Measurements from ENCODE around the gene PLVAP.

The PLVAP gene

DNA sequence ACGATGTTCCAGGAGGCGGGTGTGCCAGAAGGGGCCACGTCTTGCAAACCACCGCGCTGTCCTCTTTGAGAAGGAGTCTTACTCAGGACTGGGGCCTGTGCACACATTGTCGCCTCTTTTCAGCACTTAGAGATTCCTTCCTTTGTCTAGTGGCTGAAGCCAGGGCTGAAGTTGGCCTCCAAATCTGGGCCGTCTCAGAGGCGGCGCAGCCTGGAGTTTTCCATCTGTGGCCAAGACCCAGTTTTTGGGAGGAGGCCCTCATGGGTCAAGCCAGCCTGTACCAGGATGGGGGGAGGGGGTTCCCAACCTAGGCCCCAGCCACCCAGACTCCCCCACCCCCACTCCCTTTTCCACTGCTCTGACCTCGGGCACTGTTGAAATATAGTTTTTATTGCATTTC lies 54.3 kb downstream of the PLVAP start:
- no peak overlapping the region for H4K8ac ChIP-seq (ENCODE audit: low read depth, low read length)
- no peak for DNase-seq
- H3K18ac ChIP-seq (ENCODE audit: low read length): no peak overlapping the region
- no peak overlapping the region for H4K5ac ChIP-seq (ENCODE audit: low read length)
- no peak overlapping the region for H3K4me2 ChIP-seq (ENCODE audit: low read length)
- no peak overlapping the region for H3K56ac ChIP-seq (ENCODE audit: low read length)
- H2BK15ac ChIP-seq (replicated peaks; ENCODE audit: low read depth): no peak overlapping the region
- no peaks in the 10 kb centered on the region for H3K79me2 ChIP-seq (ENCODE audit: control insufficient read depth, insufficient read depth, low read length)
- H3K79me1 ChIP-seq (ENCODE audit: low read length): no peaks in the 10 kb centered on the region
- no peak overlapping the region for H3K4ac ChIP-seq (ENCODE audit: low read depth, low read length)
- no peaks in the 10 kb centered on the region for H3K27me3 ChIP-seq (ENCODE audit: insufficient read depth, low read length, poor library complexity)
- no peak overlapping the region for H2BK5ac ChIP-seq (ENCODE audit: low read length)
- H3K36me3 ChIP-seq (ENCODE audit: control insufficient read depth, insufficient read depth, low read length): peaks cover 1% of the 10 kb centered on the region
- H3K23ac ChIP-seq (ENCODE audit: low read length): no peak overlapping the region
- H3K27ac ChIP-seq (ENCODE audit: low read depth, low read length): no peak overlapping the region
- H3K9ac ChIP-seq (ENCODE audit: low read length): no peak overlapping the region
- no peak overlapping the region for H2AK5ac ChIP-seq (ENCODE audit: low read length)
- no CpG with 5 or more reads among the region's 10 CpGs for WGBS (ENCODE audit: extremely low coverage, insufficient coverage, low lambda C conversion rate)
- H3K4me1 ChIP-seq (ENCODE audit: control insufficient read depth, low read depth, low read length): no peaks in the 10 kb centered on the region
- H2BK120ac ChIP-seq (ENCODE audit: low read depth, low read length): no peak overlapping the region
- no peak overlapping the region for H3K4me3 ChIP-seq (ENCODE audit: low read length)

DNA sequence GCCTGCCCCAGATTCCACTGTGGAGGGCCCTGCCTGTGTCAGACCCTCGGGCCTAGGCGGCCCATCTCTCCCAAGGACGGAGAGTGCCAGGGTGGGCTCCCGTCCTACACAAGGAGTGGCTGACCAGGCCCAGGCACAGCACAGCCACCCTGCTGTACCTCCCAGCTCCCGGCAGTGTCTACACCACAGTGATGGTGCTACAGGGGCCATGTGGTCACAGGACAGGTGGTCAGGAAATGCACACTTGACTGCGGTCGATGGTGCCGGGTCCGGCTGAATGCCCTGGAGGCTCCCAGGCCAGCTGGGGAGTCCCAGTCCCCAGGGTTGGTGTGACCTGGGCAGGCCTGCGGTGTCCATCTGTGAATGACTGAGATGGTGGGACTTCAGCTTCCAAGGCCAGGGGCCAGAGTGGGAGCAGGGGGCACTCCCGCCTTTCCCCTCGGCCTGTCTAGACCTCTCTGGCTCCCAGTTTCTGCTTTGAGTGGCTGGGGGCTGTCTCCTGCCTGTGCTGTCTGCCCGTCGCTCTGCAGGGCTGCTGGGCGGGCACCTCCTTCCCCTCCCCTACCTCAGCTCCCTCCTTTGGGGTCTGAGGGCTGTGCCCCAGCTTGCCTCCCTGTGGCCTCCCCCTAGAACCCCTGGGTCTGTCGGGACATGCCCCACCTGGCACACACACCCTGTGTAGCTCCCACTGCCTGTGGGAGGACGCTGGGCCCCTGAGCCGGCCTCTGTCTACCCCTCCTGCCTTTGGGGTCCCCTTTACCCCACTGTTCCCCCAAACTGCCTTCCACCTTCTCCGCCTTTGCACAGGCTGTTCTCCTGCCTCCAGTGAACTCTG lies 55.3 kb downstream of the PLVAP start:
- no peak overlapping the region for H4K5ac ChIP-seq (ENCODE audit: low read length)
- H3K4me3 ChIP-seq (ENCODE audit: low read length): no peak overlapping the region
- no peak overlapping the region for H3K18ac ChIP-seq (ENCODE audit: low read length)
- no peak for DNase-seq
- WGBS (ENCODE audit: extremely low coverage, insufficient coverage, low lambda C conversion rate): no CpG with 5 or more reads among the region's 19 CpGs
- H3K4me1 ChIP-seq (ENCODE audit: control insufficient read depth, low read depth, low read length): no peaks in the 10 kb centered on the region
- H3K27ac ChIP-seq (ENCODE audit: low read depth, low read length): no peak overlapping the region
- H4K8ac ChIP-seq (ENCODE audit: low read depth, low read length): no peak overlapping the region
- no peak overlapping the region for H3K56ac ChIP-seq (ENCODE audit: low read length)
- no peak overlapping the region for H2BK15ac ChIP-seq (replicated peaks; ENCODE audit: low read depth)
- no peaks in the 10 kb centered on the region for H3K79me2 ChIP-seq (ENCODE audit: control insufficient read depth, insufficient read depth, low read length)
- no peak overlapping the region for H3K4me2 ChIP-seq (ENCODE audit: low read length)
- no peak overlapping the region for H2AK5ac ChIP-seq (ENCODE audit: low read length)
- H2BK5ac ChIP-seq (ENCODE audit: low read length): no peak overlapping the region
- H3K4ac ChIP-seq (ENCODE audit: low read depth, low read length): no peak overlapping the region
- H3K9ac ChIP-seq (ENCODE audit: low read length): no peak overlapping the region
- peaks cover 1% of the 10 kb centered on the region for H3K36me3 ChIP-seq (ENCODE audit: control insufficient read depth, insufficient read depth, low read length)
- no peaks in the 10 kb centered on the region for H3K27me3 ChIP-seq (ENCODE audit: insufficient read depth, low read length, poor library complexity)
- no peaks in the 10 kb centered on the region for H3K79me1 ChIP-seq (ENCODE audit: low read length)
- H2BK120ac ChIP-seq (ENCODE audit: low read depth, low read length): no peak overlapping the region
- no peak overlapping the region for H3K23ac ChIP-seq (ENCODE audit: low read length)

DNA sequence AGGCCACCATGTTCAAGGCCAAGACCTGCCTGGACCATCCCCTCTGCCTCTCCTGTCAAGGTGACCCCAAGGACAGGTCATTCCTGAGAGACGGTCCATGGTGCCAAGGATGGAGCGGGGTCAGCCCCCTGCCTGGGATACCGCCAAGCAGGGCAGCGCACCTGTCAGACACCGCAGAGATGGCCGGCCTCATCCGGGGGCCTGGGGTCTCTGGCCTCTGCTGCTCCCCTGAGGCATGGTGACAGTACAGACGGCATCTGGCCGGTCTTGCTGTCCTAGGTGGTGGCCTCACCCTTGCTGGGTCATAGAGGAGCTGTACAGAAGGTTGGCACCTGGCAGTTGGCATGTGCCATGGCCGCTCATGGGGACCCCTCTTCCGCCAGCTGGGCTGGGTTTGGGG lies 56.7 kb downstream of the PLVAP start:
- H2BK5ac ChIP-seq (ENCODE audit: low read length): no peak overlapping the region
- no peak overlapping the region for H2BK15ac ChIP-seq (replicated peaks; ENCODE audit: low read depth)
- H3K9ac ChIP-seq (ENCODE audit: low read length): no peak overlapping the region
- H3K4me3 ChIP-seq (ENCODE audit: low read length): no peak overlapping the region
- no peaks in the 10 kb centered on the region for H3K4me1 ChIP-seq (ENCODE audit: control insufficient read depth, low read depth, low read length)
- peaks cover 4% of the 10 kb centered on the region for H3K36me3 ChIP-seq (ENCODE audit: control insufficient read depth, insufficient read depth, low read length)
- WGBS (ENCODE audit: extremely low coverage, insufficient coverage, low lambda C conversion rate): no CpG with 5 or more reads among the region's 11 CpGs
- H3K18ac ChIP-seq (ENCODE audit: low read length): no peak overlapping the region
- H3K27me3 ChIP-seq (ENCODE audit: insufficient read depth, low read length, poor library complexity): no peaks in the 10 kb centered on the region
- H4K8ac ChIP-seq (ENCODE audit: low read depth, low read length): no peak overlapping the region
- H3K23ac ChIP-seq (ENCODE audit: low read length): no peak overlapping the region
- H3K79me2 ChIP-seq (ENCODE audit: control insufficient read depth, insufficient read depth, low read length): no peaks in the 10 kb centered on the region
- no peak overlapping the region for H3K4ac ChIP-seq (ENCODE audit: low read depth, low read length)
- H3K4me2 ChIP-seq (ENCODE audit: low read length): no peak overlapping the region
- no peak overlapping the region for H2AK5ac ChIP-seq (ENCODE audit: low read length)
- H3K27ac ChIP-seq (ENCODE audit: low read depth, low read length): no peak overlapping the region
- H2BK120ac ChIP-seq (ENCODE audit: low read depth, low read length): no peak overlapping the region
- no peak overlapping the region for H3K56ac ChIP-seq (ENCODE audit: low read length)
- H3K79me1 ChIP-seq (ENCODE audit: low read length): no peaks in the 10 kb centered on the region
- H4K5ac ChIP-seq (ENCODE audit: low read length): no peak overlapping the region
- no peak for DNase-seq

- Histone ChIP-seq H3K4me1 (ENCODE audit: control insufficient read depth, low read depth, low read length) (no peaks in the 10 kb centered on the region), H3K18ac (ENCODE audit: low read length) (no peak overlapping the region), H3K27me3 (ENCODE audit: insufficient read depth, low read length, poor library complexity) (no peaks in the 10 kb centered on the region), H3K4me3 (ENCODE audit: low read length) (no peak overlapping the region), H3K9ac (ENCODE audit: low read length) (no peak overlapping the region), H2AK5ac (ENCODE audit: low read length) (no peak overlapping the region), H2BK120ac (ENCODE audit: low read depth, low read length) (no peak overlapping the region), H3K79me1 (ENCODE audit: low read length) (no peaks in the 10 kb centered on the region), H3K4ac (ENCODE audit: low read depth, low read length) (no peak overlapping the region), H3K79me2 (ENCODE audit: control insufficient read depth, insufficient read depth, low read length) (no peaks in the 10 kb centered on the region), H3K56ac (ENCODE audit: low read length) (no peak overlapping the region), H3K36me3 (ENCODE audit: control insufficient read depth, insufficient read depth, low read length) (peaks cover 5% of the 10 kb centered on the region), H2BK5ac (ENCODE audit: low read length) (no peak overlapping the region), H3K27ac (ENCODE audit: low read depth, low read length) (no peak overlapping the region), H4K8ac (ENCODE audit: low read depth, low read length) (no peak overlapping the region), H3K23ac (ENCODE audit: low read length) (no peak overlapping the region), H2BK15ac (replicated peaks; ENCODE audit: low read depth) (no peak overlapping the region), H4K5ac (ENCODE audit: low read length) (no peak overlapping the region), H3K4me2 (ENCODE audit: low read length) (no peak overlapping the region)
- no peak for DNase-seq
- no CpG with 5 or more reads among the region's 40 CpGs for WGBS (ENCODE audit: extremely low coverage, insufficient coverage, low lambda C conversion rate)
These were observed 57.5 kb downstream of the PLVAP start for GRCh38 chr19:17319473-17320238.

DNA sequence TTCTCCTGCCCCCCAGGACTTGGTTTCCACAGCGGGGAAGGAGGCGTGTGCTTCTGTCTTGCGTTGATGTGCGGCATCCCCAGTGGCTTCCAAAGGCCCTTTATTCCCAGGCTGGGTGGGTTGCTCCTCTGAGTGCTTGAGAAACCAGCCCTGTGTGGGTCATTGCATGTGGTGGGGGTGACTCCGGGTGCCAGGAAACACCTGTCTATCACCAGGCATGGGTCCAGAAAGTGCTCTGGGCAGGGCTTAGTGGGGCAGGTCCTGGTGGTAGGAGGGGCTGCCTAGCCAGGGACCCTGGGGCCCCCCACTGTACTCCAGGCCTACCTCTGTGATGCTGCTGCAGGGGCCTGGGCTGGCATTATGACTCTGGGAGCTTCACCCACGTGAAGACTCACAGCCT lies 58.2 kb downstream of the PLVAP start:
- Histone ChIP-seq H2AK5ac (ENCODE audit: low read length) (no peak overlapping the region), H3K18ac (ENCODE audit: low read length) (no peak overlapping the region), H3K4ac (ENCODE audit: low read depth, low read length) (no peak overlapping the region), H2BK5ac (ENCODE audit: low read length) (no peak overlapping the region), H3K23ac (ENCODE audit: low read length) (no peak overlapping the region), H3K4me3 (ENCODE audit: low read length) (no peak overlapping the region), H3K56ac (ENCODE audit: low read length) (no peak overlapping the region), H4K8ac (ENCODE audit: low read depth, low read length) (no peak overlapping the region), H3K36me3 (ENCODE audit: control insufficient read depth, insufficient read depth, low read length) (peaks cover 7% of the 10 kb centered on the region), H2BK120ac (ENCODE audit: low read depth, low read length) (no peak overlapping the region), H3K9ac (ENCODE audit: low read length) (no peak overlapping the region), H4K5ac (ENCODE audit: low read length) (no peak overlapping the region), H3K79me2 (ENCODE audit: control insufficient read depth, insufficient read depth, low read length) (no peaks in the 10 kb centered on the region), H3K4me1 (ENCODE audit: control insufficient read depth, low read depth, low read length) (no peaks in the 10 kb centered on the region), H3K27ac (ENCODE audit: low read depth, low read length) (no peak overlapping the region), H3K4me2 (ENCODE audit: low read length) (no peak overlapping the region), H3K79me1 (ENCODE audit: low read length) (no peaks in the 10 kb centered on the region), H3K27me3 (ENCODE audit: insufficient read depth, low read length, poor library complexity) (no peaks in the 10 kb centered on the region), H2BK15ac (replicated peaks; ENCODE audit: low read depth) (no peak overlapping the region)
- DNase-seq: no peak
- no CpG with 5 or more reads among the region's 6 CpGs for WGBS (ENCODE audit: extremely low coverage, insufficient coverage, low lambda C conversion rate)
